Epidermal melanocyte (primary cell): Measurements from ENCODE around the gene CYP26C1.

Experiments used
- DNase-seq: peaks from one replicate; pipeline ENCODE4 v3.0.0; 2011; ENCODE audit warnings: low spot score; ENCODE audit not compliant: insufficient read length

The CYP26C1 gene

GRCh38 chr10:93063977-93064660 lies 3.5 kb downstream of the CYP26C1 start:
- no peak for DNase-seq

GRCh38 chr10:93064874-93065660 lies 4.5 kb downstream of the CYP26C1 start:
- DNase-seq: no peak

- no peak for DNase-seq
These were observed 5.3 kb downstream of the CYP26C1 start for GRCh38 chr10:93065675-93066543.

GRCh38 chr10:93066544-93066913 lies 5.9 kb downstream of the CYP26C1 start:
- DNase-seq: no peak

- DNase-seq: no peak
These were observed 7.1 kb downstream of the CYP26C1 start for GRCh38 chr10:93067443-93068365.

GRCh38 chr10:93068411-93069244 lies 8.0 kb downstream of the CYP26C1 start:
- DNase-seq: no peak

GRCh38 chr10:93069245-93069561 lies 8.6 kb downstream of the CYP26C1 start:
- DNase-seq: no peak

- no peak for DNase-seq
These were observed 10.0 kb downstream of the CYP26C1 start for GRCh38 chr10:93070378-93071176.

GRCh38 chr10:93071177-93071472 lies 10.5 kb downstream of the CYP26C1 start:
- no peak for DNase-seq

GRCh38 chr10:93071674-93072224 lies 11.2 kb downstream of the CYP26C1 start:
- no peak for DNase-seq

GRCh38 chr10:93072225-93072712 lies 11.7 kb downstream of the CYP26C1 start:
- no peak for DNase-seq

- no peak for DNase-seq
These were observed 12.3 kb downstream of the CYP26C1 start for GRCh38 chr10:93072713-93073538.

- no peak for DNase-seq
These were observed 13.0 kb downstream of the CYP26C1 start, which contains the start of gene CYP26A1 for GRCh38 chr10:93073539-93074146. TSS of gene CYP26A1 (plus strand) at chr10:93073893. CDS start at chr10:93073935, 42 bp downstream.

- DNase-seq: no peak
These were observed 13.6 kb downstream of the CYP26C1 start for GRCh38 chr10:93074147-93074596.

GRCh38 chr10:93074597-93075368 lies 14.2 kb downstream of the CYP26C1 start:
- no peak for DNase-seq

GRCh38 chr10:93075369-93076221 lies 15.0 kb downstream of the CYP26C1 start:
- no peak for DNase-seq
